ENCODE data around the gene SLC13A3.

SLC13A3 gene

DNA sequence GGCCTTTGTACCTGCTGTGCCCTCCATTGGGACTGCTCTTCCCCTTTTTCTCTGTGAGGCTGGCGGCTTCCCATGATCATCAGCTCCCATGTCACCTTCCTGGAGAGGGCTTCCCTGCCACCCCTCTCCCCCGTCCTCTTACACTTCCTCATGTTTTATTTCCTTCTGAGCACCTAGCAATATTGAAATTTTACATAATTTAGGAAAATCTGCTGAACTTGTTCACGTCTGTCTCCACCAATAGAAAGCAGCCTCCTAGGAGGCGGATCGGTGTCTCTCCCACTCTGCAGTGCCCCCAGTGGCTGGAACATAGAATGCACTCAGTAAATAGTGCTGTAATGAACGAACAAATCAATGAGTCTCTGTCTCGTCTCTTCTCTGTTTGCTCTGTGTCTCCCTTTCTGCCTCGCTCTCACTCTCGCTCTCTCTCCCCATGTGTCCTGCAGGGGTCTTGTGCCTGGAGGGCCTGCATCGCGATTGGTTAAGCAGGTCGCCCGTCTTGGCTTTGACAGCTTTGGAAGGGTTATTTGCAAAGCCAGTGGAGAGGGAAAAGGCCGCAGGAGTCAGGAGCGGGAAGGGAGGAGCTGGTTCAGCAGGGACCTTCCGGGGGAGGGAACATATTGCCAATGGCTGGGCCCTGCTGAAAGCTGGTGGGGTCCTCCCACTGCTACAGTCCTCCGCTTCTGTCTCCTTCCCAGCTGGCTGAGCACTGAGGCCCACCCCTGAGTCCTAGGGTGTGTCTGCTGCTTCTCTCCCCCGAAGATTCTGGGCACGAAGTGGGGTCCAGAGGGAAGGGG, 88.7 kb downstream of the SLC13A3 start:
- Histone ChIP-seq H3K4me1 (ENCODE audit: control insufficient read depth in 2 of 2, insufficient read depth in 1 of 2, low read depth in 1 of 2, low read length in 2 of 2) (peaks cover 20 to 26% of the 10 kb centered on the region in 2 donors), H3K9ac (ENCODE audit: low read depth, low read length, poor library complexity) (no peak overlapping the region), H2AK5ac (ENCODE audit: low read depth, low read length) (peak overlapping the region; percentile 22), H2BK12ac (ENCODE audit: low read length) (no peak overlapping the region), H3K36me3 (replicated peaks in 1 of 2; ENCODE audit: control insufficient read depth in 2 of 2, insufficient read depth in 2 of 2, low read length in 2 of 2) (no peaks in the 10 kb centered on the region), H2BK5ac (ENCODE audit: low read length) (no peak overlapping the region), H3K23ac (ENCODE audit: low read depth, low read length, poor library complexity) (peak overlapping the region; percentile 70), H3K14ac (ENCODE audit: low read length) (peak overlapping the region; percentile 3), H2BK15ac (ENCODE audit: low read length) (no peak overlapping the region), H2BK120ac (ENCODE audit: low read depth, low read length) (no peak overlapping the region), H2AFZ (ENCODE audit: low read length) (peak overlapping the region; percentile 90), H3K4me3 (ENCODE audit: low read length in 2 of 2) (peak overlapping the region; percentile 45 to 55), H3K9me3 (replicated peaks in 1 of 2; ENCODE audit: control insufficient read depth in 2 of 2, insufficient read depth in 1 of 2, low read depth in 1 of 2, low read length in 2 of 2) (no peaks in the 10 kb centered on the region), H3K27me3 (ENCODE audit: control insufficient read depth in 3 of 3, insufficient read depth in 3 of 3, low read depth in 1 of 3, low read length in 3 of 3) (peaks cover 0 to 1% (median 0%) of the 10 kb centered on the region in 3 experiments), H3K79me1 (ENCODE audit: low read depth, low read length) (no peaks in the 10 kb centered on the region), H4K91ac (ENCODE audit: low read depth, low read length, poor library complexity) (no peak overlapping the region), H3K18ac (ENCODE audit: low read length) (peak overlapping the region; percentile 69), H3K27ac (replicated peaks; ENCODE audit: low read length) (peak overlapping the region; percentile 80), H3K4ac (ENCODE audit: low read length) (no peak overlapping the region), H3K4me2 (ENCODE audit: insufficient read depth, low read length, poor library complexity, severe bottlenecking) (peak overlapping the region; percentile 41), H4K8ac (ENCODE audit: low read depth, low read length) (no peak overlapping the region)
- WGBS, 2 donors (ENCODE audit: extremely low coverage in 2 of 2, insufficient read length in 2 of 2, insufficient replicate concordance in 1 of 2) = no CpG with 5 or more reads among the region's 19 CpGs
- DNase-seq (ENCODE audit: low spot score) = peak; percentile 76

DNA sequence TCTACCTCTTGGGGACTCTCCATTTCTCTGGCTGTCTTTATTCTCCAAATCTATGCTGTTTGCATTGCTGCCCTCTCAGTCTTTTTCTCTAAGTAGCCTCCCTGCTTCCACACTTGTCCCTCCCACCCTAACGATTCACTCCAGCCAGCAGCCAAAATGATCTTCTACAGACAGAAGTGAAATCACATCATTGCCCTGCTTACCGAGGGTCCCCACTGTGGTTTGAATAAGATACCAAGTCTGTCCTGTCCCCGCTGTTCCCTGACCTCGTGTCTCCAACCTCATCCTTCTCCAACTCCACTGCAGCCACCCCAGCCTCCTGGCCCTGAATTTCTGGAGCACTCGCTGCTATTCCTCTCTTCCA, 89.3 kb downstream of the SLC13A3 start:
- no CpG with 5 or more reads among the region's 5 CpGs for WGBS, 2 donors (ENCODE audit: extremely low coverage in 2 of 2, insufficient read length in 2 of 2, insufficient replicate concordance in 1 of 2)
- H3K23ac ChIP-seq (ENCODE audit: low read depth, low read length, poor library complexity) = no peak overlapping the region
- H2AFZ ChIP-seq (ENCODE audit: low read length) = peak overlapping the region; percentile 90
- H3K27me3 ChIP-seq (ENCODE audit: control insufficient read depth in 3 of 3, insufficient read depth in 3 of 3, low read depth in 1 of 3, low read length in 3 of 3) = peaks cover 0 to 1% (median 0%) of the 10 kb centered on the region in 3 experiments
- H2BK5ac ChIP-seq (ENCODE audit: low read length) = peak overlapping the region; percentile 16
- no peak overlapping the region for H3K14ac ChIP-seq (ENCODE audit: low read length)
- no peak overlapping the region for H4K91ac ChIP-seq (ENCODE audit: low read depth, low read length, poor library complexity)
- peak overlapping the region; percentile 69 for H3K18ac ChIP-seq (ENCODE audit: low read length)
- H3K4me2 ChIP-seq (ENCODE audit: insufficient read depth, low read length, poor library complexity, severe bottlenecking) = peak overlapping the region; percentile 31
- H2AK5ac ChIP-seq (ENCODE audit: low read depth, low read length) = no peak overlapping the region
- no peaks in the 10 kb centered on the region for H3K9me3 ChIP-seq (replicated peaks in 1 of 2; ENCODE audit: control insufficient read depth in 2 of 2, insufficient read depth in 1 of 2, low read depth in 1 of 2, low read length in 2 of 2)
- no peaks in the 10 kb centered on the region for H3K79me1 ChIP-seq (ENCODE audit: low read depth, low read length)
- no peaks in the 10 kb centered on the region for H3K36me3 ChIP-seq (replicated peaks in 1 of 2; ENCODE audit: control insufficient read depth in 2 of 2, insufficient read depth in 2 of 2, low read length in 2 of 2)
- peak overlapping the region; percentile 83 for H4K8ac ChIP-seq (ENCODE audit: low read depth, low read length)
- peaks cover 20 to 26% of the 10 kb centered on the region in 2 donors for H3K4me1 ChIP-seq (ENCODE audit: control insufficient read depth in 2 of 2, insufficient read depth in 1 of 2, low read depth in 1 of 2, low read length in 2 of 2)
- no peak overlapping the region for H2BK12ac ChIP-seq (ENCODE audit: low read length)
- H2BK15ac ChIP-seq (ENCODE audit: low read length) = no peak overlapping the region
- H3K4me3 ChIP-seq (ENCODE audit: low read length in 2 of 2) = peak overlapping the region in 1 of 2 donors; percentile 45
- no peak overlapping the region for H3K4ac ChIP-seq (ENCODE audit: low read length)
- no peak overlapping the region for H3K9ac ChIP-seq (ENCODE audit: low read depth, low read length, poor library complexity)
- H3K27ac ChIP-seq (replicated peaks; ENCODE audit: low read length) = peak overlapping the region; percentile 80
- DNase-seq (ENCODE audit: low spot score) = no peak
- H2BK120ac ChIP-seq (ENCODE audit: low read depth, low read length) = no peak overlapping the region

GRCh38 chr20:46559685-46560440, 91.4 kb downstream of the SLC13A3 start:
- Histone ChIP-seq H2BK15ac (ENCODE audit: low read length) (no peak overlapping the region), H2BK5ac (ENCODE audit: low read length) (no peak overlapping the region), H3K9me3 (replicated peaks in 1 of 2; ENCODE audit: control insufficient read depth in 2 of 2, insufficient read depth in 1 of 2, low read depth in 1 of 2, low read length in 2 of 2) (no peaks in the 10 kb centered on the region), H2BK12ac (ENCODE audit: low read length) (no peak overlapping the region), H3K4me1 (ENCODE audit: control insufficient read depth in 2 of 2, insufficient read depth in 1 of 2, low read depth in 1 of 2, low read length in 2 of 2) (peaks cover 20 to 28% of the 10 kb centered on the region in 2 donors), H3K4ac (ENCODE audit: low read length) (no peak overlapping the region), H3K79me1 (ENCODE audit: low read depth, low read length) (no peaks in the 10 kb centered on the region), H3K14ac (ENCODE audit: low read length) (no peak overlapping the region), H3K4me2 (ENCODE audit: insufficient read depth, low read length, poor library complexity, severe bottlenecking) (no peak overlapping the region), H2AFZ (ENCODE audit: low read length) (no peak overlapping the region), H3K9ac (ENCODE audit: low read depth, low read length, poor library complexity) (no peak overlapping the region), H4K8ac (ENCODE audit: low read depth, low read length) (no peak overlapping the region), H4K91ac (ENCODE audit: low read depth, low read length, poor library complexity) (no peak overlapping the region), H2BK120ac (ENCODE audit: low read depth, low read length) (no peak overlapping the region), H3K36me3 (replicated peaks in 1 of 2; ENCODE audit: control insufficient read depth in 2 of 2, insufficient read depth in 2 of 2, low read length in 2 of 2) (no peaks in the 10 kb centered on the region), H2AK5ac (ENCODE audit: low read depth, low read length) (no peak overlapping the region), H3K4me3 (ENCODE audit: low read length in 2 of 2) (no peak overlapping the region), H3K27me3 (ENCODE audit: control insufficient read depth in 3 of 3, insufficient read depth in 3 of 3, low read depth in 1 of 3, low read length in 3 of 3) (no peaks in the 10 kb centered on the region), H3K27ac (replicated peaks; ENCODE audit: low read length) (no peak overlapping the region), H3K23ac (ENCODE audit: low read depth, low read length, poor library complexity) (no peak overlapping the region), H3K18ac (ENCODE audit: low read length) (no peak overlapping the region)
- no CpG with 5 or more reads among the region's 7 CpGs for WGBS, 2 donors (ENCODE audit: extremely low coverage in 2 of 2, insufficient read length in 2 of 2, insufficient replicate concordance in 1 of 2)
- DNase-seq (ENCODE audit: low spot score) = no peak

GRCh38 chr20:46559001-46559400, 92.3 kb downstream of the SLC13A3 start:
- Histone ChIP-seq H3K27ac (replicated peaks; ENCODE audit: low read length) (no peak overlapping the region), H3K9me3 (replicated peaks in 1 of 2; ENCODE audit: control insufficient read depth in 2 of 2, insufficient read depth in 1 of 2, low read depth in 1 of 2, low read length in 2 of 2) (no peaks in the 10 kb centered on the region), H4K8ac (ENCODE audit: low read depth, low read length) (no peak overlapping the region), H2BK120ac (ENCODE audit: low read depth, low read length) (no peak overlapping the region), H3K4me2 (ENCODE audit: insufficient read depth, low read length, poor library complexity, severe bottlenecking) (no peak overlapping the region), H3K18ac (ENCODE audit: low read length) (no peak overlapping the region), H3K9ac (ENCODE audit: low read depth, low read length, poor library complexity) (no peak overlapping the region), H3K4me3 (ENCODE audit: low read length in 2 of 2) (no peak overlapping the region), H3K4me1 (ENCODE audit: control insufficient read depth in 2 of 2, insufficient read depth in 1 of 2, low read depth in 1 of 2, low read length in 2 of 2) (peaks cover 20 to 29% of the 10 kb centered on the region in 2 donors), H2BK12ac (ENCODE audit: low read length) (no peak overlapping the region), H3K36me3 (replicated peaks in 1 of 2; ENCODE audit: control insufficient read depth in 2 of 2, insufficient read depth in 2 of 2, low read length in 2 of 2) (no peaks in the 10 kb centered on the region), H3K27me3 (ENCODE audit: control insufficient read depth in 3 of 3, insufficient read depth in 3 of 3, low read depth in 1 of 3, low read length in 3 of 3) (no peaks in the 10 kb centered on the region), H2BK5ac (ENCODE audit: low read length) (no peak overlapping the region), H3K14ac (ENCODE audit: low read length) (no peak overlapping the region), H3K79me1 (ENCODE audit: low read depth, low read length) (no peaks in the 10 kb centered on the region), H2AK5ac (ENCODE audit: low read depth, low read length) (no peak overlapping the region), H3K4ac (ENCODE audit: low read length) (no peak overlapping the region), H3K23ac (ENCODE audit: low read depth, low read length, poor library complexity) (no peak overlapping the region), H4K91ac (ENCODE audit: low read depth, low read length, poor library complexity) (no peak overlapping the region), H2BK15ac (ENCODE audit: low read length) (no peak overlapping the region), H2AFZ (ENCODE audit: low read length) (peak overlapping the region; percentile 73)
- no peak for DNase-seq (ENCODE audit: low spot score)
- WGBS, 2 donors (ENCODE audit: extremely low coverage in 2 of 2, insufficient read length in 2 of 2, insufficient replicate concordance in 1 of 2) = no CpG with 5 or more reads among the region's 3 CpGs

All from neuronal stem cell (in vitro differentiated cells).